MCF 10A (cell line): ENCODE data around the gene GALNS. TPM values are rescaled to one million over a fixed set of nuclear protein-coding genes. Genes with fewer than 3 reads are reported as not detected.
"Not testable (repeated sequence)": the region's sequence is repeated elsewhere in the genome, so short reads cannot be mapped to it uniquely, and the experiment has no call there.

Experiments used
- BruUV-seq: library from RNA; stranded (reverse); fragments of 400-500 nt; replicated peaks from 2 replicates; lab custom pipeline; 2021; lab: Mats Ljungman, UMichigan
- CTCF ChIA-PET: fragments of 300-600 bp; sonication (Branson Sonifier 250); formaldehyde crosslinking; extraction: SDS; loops from one replicate; lab custom pipeline; 2021; ENCODE audit warnings: antibody characterized with exemption, inconsistent platforms; lab: Yijun Ruan, JAX
- POLR2A ChIA-PET: fragments of 300-600, 350-650 bp; sonication (Branson Sonifier 250); formaldehyde crosslinking; extraction: SDS; loops from one replicate; lab custom pipeline; 2020; ENCODE audit warnings: antibody characterized with exemption, inconsistent platforms; lab: Yijun Ruan, JAX
- DNase-seq: peaks from one replicate; pipeline ENCODE4 v3.0.0-alpha.2; 2018; ENCODE audit not compliant: unreplicated experiment
- H3K27ac Mint-ChIP-seq: one replicate; pipeline ENCODE4 v1.8.0; 2022; ENCODE audit warnings: mild to moderate bottlenecking, low read depth, mixed read lengths; ENCODE audit not compliant: unreplicated experiment
- H3K27me3 Mint-ChIP-seq: one replicate; pipeline ENCODE4 v1.8.0; 2022; ENCODE audit warnings: mixed read lengths; ENCODE audit not compliant: insufficient read depth, unreplicated experiment
- H3K36me3 Mint-ChIP-seq: one replicate; pipeline ENCODE4 v1.8.0; 2022; ENCODE audit warnings: mild to moderate bottlenecking, moderate library complexity, mixed read lengths; ENCODE audit not compliant: insufficient read depth, unreplicated experiment
- H3K4me1 Mint-ChIP-seq: one replicate; pipeline ENCODE4 v1.8.0; 2022; ENCODE audit warnings: mixed read lengths; ENCODE audit not compliant: insufficient read depth, unreplicated experiment
- H3K4me3 Mint-ChIP-seq: one replicate; pipeline ENCODE4 v1.8.0; 2022; ENCODE audit warnings: mild to moderate bottlenecking, moderate library complexity, mixed read lengths; ENCODE audit not compliant: unreplicated experiment
- H3K9me3 Mint-ChIP-seq: one replicate; pipeline ENCODE4 v1.8.0; 2022; ENCODE audit warnings: mixed read lengths; ENCODE audit not compliant: unreplicated experiment
- intact Hi-C: fragments of 100-400 bp; cut with micrococcal nuclease; formaldehyde crosslinking; loops from 2 replicates; pipeline ENCODE4 v1.14.1; 2022
- total RNA-seq: library from RNA; stranded (reverse); gene quantifications from 2 replicates; pipeline ENCODE4 v1.2.3, GENCODE V29; 2022
- TF ChIP-seq, protein P1 (sequence below): fragments of 200-600 bp; IDR thresholded peaks from one replicate; pipeline ENCODE4 v1.8.0; 2022; ENCODE audit warnings: antibody characterized with exemption, mild to moderate bottlenecking; ENCODE audit not compliant: unreplicated experiment

GALNS gene
- total RNA-seq, 1 experiment from 2014 or later = 26.0 TPM

DNA sequence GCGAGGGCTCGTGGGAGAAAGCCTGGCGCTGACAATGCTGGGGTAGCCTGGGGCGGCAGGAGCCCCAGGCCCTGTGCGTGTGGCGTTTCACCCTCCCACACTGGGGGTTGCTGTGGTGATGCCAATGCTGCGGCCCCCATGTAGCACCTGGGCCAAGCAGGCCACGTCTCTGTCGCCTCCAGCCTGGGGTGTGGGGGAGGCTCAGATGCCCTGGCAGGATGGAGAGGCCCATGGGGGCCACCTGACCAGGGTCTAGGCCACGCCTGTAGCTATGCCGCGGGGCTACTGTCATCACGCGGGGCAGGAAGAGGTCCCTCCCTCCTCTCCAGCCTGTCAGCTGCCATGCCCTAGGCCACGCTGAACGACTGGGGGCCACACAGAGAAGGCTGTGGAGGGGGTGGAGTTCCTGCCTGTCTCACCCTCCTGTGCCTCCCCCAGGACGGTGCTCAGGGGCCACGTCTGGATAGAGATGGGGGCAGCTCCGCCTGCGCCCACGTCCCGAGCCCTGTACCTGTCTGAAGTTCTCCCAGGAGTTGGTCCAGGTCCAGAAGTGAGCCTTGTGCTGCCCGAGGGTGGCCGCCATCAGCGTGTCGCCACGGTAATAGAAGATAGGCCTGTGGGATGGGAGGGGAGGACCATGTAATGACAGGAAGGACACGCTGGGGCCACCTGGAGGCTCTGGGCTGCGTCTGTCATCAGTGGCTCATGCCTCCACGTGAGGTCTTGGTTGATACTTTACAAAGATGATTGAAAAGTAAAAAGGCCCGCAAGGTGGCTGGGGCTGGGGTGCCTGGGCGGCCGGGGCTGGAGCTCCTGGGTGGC is 32.3 kb downstream of the GALNS start:
- Mint-ChIP-seq H3K36me3 (peaks cover 10% of the 10 kb centered on the region), H3K9me3 (no peaks in the 10 kb centered on the region), H3K27ac (no peak overlapping the region), H3K4me3 (no peak overlapping the region), H3K27me3 (no peaks in the 10 kb centered on the region), H3K4me1 (peaks cover 14% of the 10 kb centered on the region)
- POLR2A ChIA-PET = interaction anchor here (1.0 to 2.0 kb wide), 3 partner anchors 10 to 33 kb away, joined by 3 to 14 read pairs (median 8); partner anchors contain the start of gene APRT
- intact Hi-C loops = no loop called here
- TF ChIP-seq, protein P1, sequence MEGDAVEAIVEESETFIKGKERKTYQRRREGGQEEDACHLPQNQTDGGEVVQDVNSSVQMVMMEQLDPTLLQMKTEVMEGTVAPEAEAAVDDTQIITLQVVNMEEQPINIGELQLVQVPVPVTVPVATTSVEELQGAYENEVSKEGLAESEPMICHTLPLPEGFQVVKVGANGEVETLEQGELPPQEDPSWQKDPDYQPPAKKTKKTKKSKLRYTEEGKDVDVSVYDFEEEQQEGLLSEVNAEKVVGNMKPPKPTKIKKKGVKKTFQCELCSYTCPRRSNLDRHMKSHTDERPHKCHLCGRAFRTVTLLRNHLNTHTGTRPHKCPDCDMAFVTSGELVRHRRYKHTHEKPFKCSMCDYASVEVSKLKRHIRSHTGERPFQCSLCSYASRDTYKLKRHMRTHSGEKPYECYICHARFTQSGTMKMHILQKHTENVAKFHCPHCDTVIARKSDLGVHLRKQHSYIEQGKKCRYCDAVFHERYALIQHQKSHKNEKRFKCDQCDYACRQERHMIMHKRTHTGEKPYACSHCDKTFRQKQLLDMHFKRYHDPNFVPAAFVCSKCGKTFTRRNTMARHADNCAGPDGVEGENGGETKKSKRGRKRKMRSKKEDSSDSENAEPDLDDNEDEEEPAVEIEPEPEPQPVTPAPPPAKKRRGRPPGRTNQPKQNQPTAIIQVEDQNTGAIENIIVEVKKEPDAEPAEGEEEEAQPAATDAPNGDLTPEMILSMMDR = no peak
- no peak for DNase-seq
- no TSS peak for BruUV-seq
- CTCF ChIA-PET = interaction anchor here (0.6 kb wide), 1 partner anchor 41 kb away, joined by 6 read pairs; no protein-coding TSS in a partner anchor

DNA sequence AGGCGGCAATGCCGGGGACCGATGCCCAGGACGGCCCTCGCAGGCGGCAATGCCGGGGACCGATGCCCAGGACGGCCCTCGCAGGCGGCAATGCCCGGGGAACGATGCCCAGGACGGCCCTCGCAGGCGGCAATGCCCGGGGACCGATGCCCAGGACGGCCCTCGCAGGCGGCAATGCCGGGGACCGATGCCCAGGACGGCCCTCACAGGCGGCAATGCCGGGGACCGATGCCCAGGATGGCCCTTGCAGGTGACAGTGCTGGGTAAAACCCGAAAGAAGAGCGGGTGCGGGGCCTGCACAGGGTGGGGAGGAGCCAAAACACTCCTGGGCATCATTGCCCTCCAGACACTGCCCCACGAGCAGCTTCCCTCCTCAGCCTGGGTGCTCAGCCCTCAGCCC is 33.1 kb downstream of the GALNS start:
- H3K27ac Mint-ChIP-seq, BruUV-seq, intact Hi-C loops, H3K27me3 Mint-ChIP-seq, H3K4me3 Mint-ChIP-seq, DNase-seq, CTCF ChIA-PET, POLR2A ChIA-PET, H3K9me3 Mint-ChIP-seq: not testable (repeated sequence)
- peaks cover 14% of the 10 kb centered on the region for H3K4me1 Mint-ChIP-seq
- peaks cover 10% of the 10 kb centered on the region for H3K36me3 Mint-ChIP-seq

DNA sequence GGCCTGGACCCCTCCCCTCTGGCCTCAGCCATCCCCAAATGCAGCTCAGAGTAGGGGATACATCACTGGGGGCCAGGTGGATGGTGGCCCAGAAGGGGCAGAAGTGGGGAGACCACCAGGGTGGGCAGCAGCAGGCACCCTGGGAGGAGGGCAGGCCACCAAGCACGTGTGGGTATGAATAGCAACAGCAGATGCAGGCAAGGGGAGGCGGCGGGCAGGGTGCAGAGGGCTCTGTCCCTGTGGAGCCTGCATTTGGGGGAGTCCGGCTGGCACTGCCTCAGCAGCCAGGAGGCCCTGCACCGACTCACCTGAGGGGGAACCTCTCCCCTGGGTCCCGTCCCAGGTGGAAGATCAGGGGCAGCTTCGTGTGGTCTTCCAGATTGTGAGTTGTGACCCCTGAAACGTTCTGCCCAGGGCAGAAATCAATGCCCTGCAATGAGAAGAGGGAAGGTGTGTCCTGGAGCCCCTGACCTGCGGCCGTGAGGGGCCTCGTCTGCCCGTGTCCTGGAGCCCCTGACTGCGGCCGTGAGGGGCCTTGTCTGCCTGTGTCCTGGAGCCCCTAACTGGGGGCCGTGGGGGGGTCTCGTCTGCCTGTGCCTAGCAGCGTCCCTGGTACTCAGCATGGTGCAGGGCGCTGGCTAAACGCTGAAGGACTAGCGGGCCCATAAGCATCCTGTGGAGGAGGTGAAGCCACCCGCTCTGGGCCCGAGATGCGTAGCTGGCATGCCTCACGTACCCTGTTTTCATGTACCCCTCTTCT is 34.3 kb downstream of the GALNS start:
- no peak overlapping the region for H3K4me3 Mint-ChIP-seq
- H3K9me3 Mint-ChIP-seq = no peaks in the 10 kb centered on the region
- ChIA-PET POLR2A (interaction anchor here (0.7 to 2.2 kb wide), 3 partner anchors 10 to 1061 kb away, joined by 3 to 6 read pairs (median 3); partner anchors contain the start of gene APRT), CTCF (interaction anchor here (0.6 kb wide), 1 partner anchor 85 kb away, joined by 4 read pairs; no protein-coding TSS in a partner anchor)
- TF ChIP-seq, protein P1 = no peak
- no TSS peak for BruUV-seq
- no peaks in the 10 kb centered on the region for H3K27me3 Mint-ChIP-seq
- H3K4me1 Mint-ChIP-seq = peaks cover 14% of the 10 kb centered on the region
- H3K27ac Mint-ChIP-seq = no peak overlapping the region
- H3K36me3 Mint-ChIP-seq = peaks cover 15% of the 10 kb centered on the region
- DNase-seq = no peak
- intact Hi-C loops = no loop called here

DNA sequence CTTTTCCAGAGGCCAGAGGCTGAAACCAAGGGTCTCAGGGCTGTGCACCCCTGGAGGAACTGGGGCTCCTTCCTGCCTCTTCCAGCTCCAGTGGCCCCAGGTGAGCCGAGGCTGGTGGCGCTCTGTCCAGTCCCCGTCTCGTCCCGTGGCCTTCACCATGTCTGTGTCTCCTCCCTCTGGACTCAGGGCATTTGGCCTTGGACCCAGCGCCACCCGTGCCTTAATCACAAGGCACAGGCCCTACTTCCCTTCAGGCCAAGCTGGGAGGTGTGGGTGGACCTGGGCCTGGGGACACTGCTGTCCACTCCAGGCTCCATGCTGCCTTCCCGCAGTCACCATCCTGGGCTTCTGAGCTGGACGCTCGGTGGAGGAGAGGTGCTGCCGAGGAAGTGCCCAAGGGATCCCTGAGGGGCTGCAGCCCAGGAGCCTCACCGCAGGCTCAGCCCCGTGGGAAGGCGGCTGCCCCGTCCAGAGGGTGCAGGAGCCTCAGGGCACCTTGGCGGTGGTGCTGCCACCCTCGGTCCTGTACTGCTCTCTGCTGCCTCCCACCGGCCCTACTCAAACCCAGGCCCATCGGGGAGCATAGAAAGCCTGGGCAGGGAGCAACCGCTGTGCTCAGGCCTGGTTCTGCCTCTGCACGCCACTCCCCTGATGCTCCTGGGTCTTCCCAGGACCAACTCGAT is 35.4 kb downstream of the GALNS start:
- ChIA-PET POLR2A (interaction anchor here (1.1 to 2.2 kb wide), 2 partner anchors 9 to 31 kb away, joined by 3 to 6 read pairs; partner anchors contain the start of gene APRT), CTCF (interaction anchor here (0.8 kb wide), 1 partner anchor 85 kb away, joined by 3 read pairs; no protein-coding TSS in a partner anchor)
- no peaks in the 10 kb centered on the region for H3K27me3 Mint-ChIP-seq
- peaks cover 19% of the 10 kb centered on the region for H3K36me3 Mint-ChIP-seq
- BruUV-seq = no TSS peak
- no peak overlapping the region for H3K27ac Mint-ChIP-seq
- TF ChIP-seq, protein P1 = no peak
- intact Hi-C loops = no loop called here
- no peak for DNase-seq
- no peaks in the 10 kb centered on the region for H3K9me3 Mint-ChIP-seq
- H3K4me1 Mint-ChIP-seq = peaks cover 6% of the 10 kb centered on the region
- no peak overlapping the region for H3K4me3 Mint-ChIP-seq
